SK-N-MC (cell line): ENCODE data around the gene LEO1.

Source experiments
- DNase-seq: peaks from one replicate; pipeline ENCODE4 v3.0.0-alpha.2; 2011; ENCODE audit warnings: low read depth, low spot score
- H3K27ac ChIP-seq: fragments of 200-600 bp; sonication (generic); 2 replicates; pipeline ENCODE4 v1.5.1; 2016; ENCODE audit warnings: mixed run types
- H3K36me3 ChIP-seq: fragments of 200-600 bp; sonication (generic); 2 replicates; pipeline ENCODE4 v1.6.1; 2017; ENCODE audit warnings: antibody characterized with exemption, low read length, mixed read lengths; ENCODE audit not compliant: insufficient read depth
- H3K4me3 ChIP-seq: fragments of 200-600 bp; sonication (generic); 2 replicates; pipeline ENCODE4 v1.5.1; 2016
- H3K9ac ChIP-seq: fragments of 200-600 bp; sonication (generic); 2 replicates; pipeline ENCODE4 v1.8.0; 2017; ENCODE audit warnings: mixed run types, mixed read lengths; ENCODE audit not compliant: insufficient read length
- H3K9me3 ChIP-seq: fragments of 200-600 bp; sonication (generic); 2 replicates; pipeline ENCODE4 v1.6.1; 2017; ENCODE audit warnings: low read depth, mild to moderate bottlenecking, antibody characterized with exemption, low read length, moderate library complexity, mixed read lengths
- EZH2 ChIP-seq: fragments of 200-600 bp; sonication (generic); IDR thresholded peaks from one replicate; pipeline ENCODE4 v1.6.1; 2017; ENCODE audit warnings: antibody characterized with exemption
- FOXP2 ChIP-seq: optimal IDR thresholded peaks from 2 replicates; pipeline ENCODE3; 2011; ENCODE audit warnings: mild to moderate bottlenecking, moderate library complexity; ENCODE audit not compliant: insufficient read depth; ENCODE audit errors: extremely low read length, control extremely low read depth
- POLR2AphosphoS5 ChIP-seq: IDR thresholded peaks from 2 replicates; pipeline ENCODE4 v1.6.1; 2012; ENCODE audit warnings: mild to moderate bottlenecking, low read depth, low read length, borderline replicate concordance

The LEO1 gene

DNA sequence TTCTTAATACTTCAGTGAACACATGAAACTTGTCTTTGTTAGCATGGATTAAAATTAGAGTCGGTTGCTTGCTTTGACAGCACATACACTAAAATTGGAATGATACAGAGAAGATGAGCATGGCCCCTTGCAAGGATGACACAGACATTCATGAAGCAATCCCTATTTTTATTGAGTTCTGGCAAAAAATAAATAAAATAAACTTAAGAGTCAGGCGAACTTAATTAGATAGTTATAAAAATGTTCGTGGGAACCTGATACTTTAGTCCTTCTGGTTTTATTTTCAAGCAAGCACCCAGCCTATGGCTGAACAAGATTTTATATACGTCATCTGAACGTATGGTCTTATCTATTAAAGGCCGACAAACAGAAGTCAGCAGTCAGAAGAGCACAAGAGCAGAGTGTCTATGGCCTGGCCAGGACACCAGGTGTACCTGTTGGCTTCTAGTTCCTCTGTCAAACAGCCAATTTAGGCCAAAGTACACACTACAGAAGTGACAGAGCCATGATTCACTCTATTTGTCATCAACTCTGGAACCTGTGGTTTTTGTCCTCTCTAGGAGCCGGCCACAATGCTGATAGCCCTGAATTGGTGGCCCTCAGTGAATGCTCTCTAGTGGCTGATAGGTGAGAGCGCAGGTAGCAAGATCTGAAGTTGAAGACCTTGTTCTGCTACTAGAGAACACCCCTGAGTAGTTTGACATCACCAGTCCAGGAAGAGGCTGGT lies 64.3 kb downstream of the LEO1 start:
- no peak for DNase-seq
- no peak overlapping the region for H3K27ac ChIP-seq
- H3K9ac ChIP-seq: no peak overlapping the region
- H3K4me3 ChIP-seq: no peak overlapping the region
- H3K9me3 ChIP-seq: no peaks in the 10 kb centered on the region
- no peak for TF ChIP-seq EZH2
- TF ChIP-seq FOXP2: no peak
- TF ChIP-seq POLR2AphosphoS5: no peak
- peaks cover 10% of the 10 kb centered on the region; the same call in 1 of the 2 replicates for H3K36me3 ChIP-seq

DNA sequence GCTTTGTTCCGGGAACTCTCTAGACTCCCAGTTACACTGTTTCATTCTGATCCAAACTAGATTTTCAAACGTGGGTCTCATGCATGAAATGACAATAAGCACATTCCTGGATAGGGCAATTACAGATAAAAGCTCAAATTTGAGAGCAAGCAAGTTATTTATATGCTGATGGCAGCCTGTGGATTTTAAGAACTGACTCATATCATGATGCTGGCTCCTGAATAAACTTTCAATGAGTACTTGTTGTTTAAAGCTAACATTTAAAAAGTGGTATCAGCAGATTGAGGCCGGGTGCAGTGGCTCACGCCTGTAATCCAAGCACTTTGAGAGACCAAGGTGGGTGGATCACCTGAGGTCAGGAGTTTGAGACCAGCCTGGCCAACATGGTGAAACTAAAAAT lies 66.6 kb downstream of the LEO1 start:
- no peak overlapping the region for H3K9ac ChIP-seq
- H3K27ac ChIP-seq: no peak overlapping the region
- peaks cover 30% of the 10 kb centered on the region for H3K36me3 ChIP-seq
- TF ChIP-seq FOXP2 (no peak), POLR2AphosphoS5 (no peak), EZH2 (no peak)
- DNase-seq: no peak
- H3K4me3 ChIP-seq: no peak overlapping the region
- H3K9me3 ChIP-seq: no peaks in the 10 kb centered on the region

DNA sequence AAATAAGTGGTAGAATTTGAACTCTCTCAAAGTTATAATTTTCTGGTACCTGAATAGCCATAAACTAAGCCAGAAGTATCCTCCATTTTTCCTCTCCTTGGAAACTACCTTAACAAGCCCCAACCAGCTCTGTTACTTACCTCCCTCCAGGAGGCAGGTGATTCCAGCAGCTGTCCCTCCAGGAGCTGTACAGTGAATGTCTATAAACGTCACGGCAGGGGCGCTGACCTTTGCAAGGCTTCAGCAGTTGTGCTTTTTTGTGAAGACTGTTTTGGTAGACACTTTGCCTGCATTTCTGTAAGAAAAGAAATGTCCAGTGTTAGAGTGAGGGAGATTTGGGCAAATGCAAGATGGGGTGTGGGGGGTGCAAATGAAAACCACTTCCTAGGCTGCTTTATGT lies 67.2 kb downstream of the LEO1 start:
- no peak for DNase-seq
- Histone ChIP-seq H3K9ac (no peak overlapping the region), H3K27ac (no peak overlapping the region), H3K4me3 (no peak overlapping the region), H3K36me3 (peaks cover 30% of the 10 kb centered on the region), H3K9me3 (no peaks in the 10 kb centered on the region)
- TF ChIP-seq POLR2AphosphoS5: no peak
- no peak for TF ChIP-seq EZH2
- TF ChIP-seq FOXP2: no peak

DNA sequence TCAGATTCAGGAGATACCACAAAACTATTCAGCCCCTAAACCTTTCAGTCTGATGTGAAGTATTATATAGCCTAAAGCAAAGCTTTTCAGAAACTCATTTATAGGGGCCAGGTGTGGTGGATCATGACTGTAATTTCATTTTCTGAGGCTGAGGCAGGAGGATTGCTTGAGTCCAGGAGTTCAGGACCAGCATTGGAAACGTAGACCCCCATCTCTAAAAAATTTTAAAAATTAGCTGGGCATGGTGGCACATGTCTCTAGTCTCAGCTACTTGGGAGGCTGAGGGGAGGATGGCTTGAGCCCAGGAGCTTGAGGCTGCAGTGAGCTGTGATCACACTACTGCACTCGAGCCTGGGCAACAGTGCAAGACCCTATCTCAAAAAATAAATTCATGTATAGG lies 82.1 kb downstream of the LEO1 start:
- H3K9me3 ChIP-seq: no peaks in the 10 kb centered on the region
- no peak overlapping the region for H3K27ac ChIP-seq
- no peaks in the 10 kb centered on the region for H3K36me3 ChIP-seq
- TF ChIP-seq FOXP2 (no peak), POLR2AphosphoS5 (no peak), EZH2 (no peak)
- no peak for DNase-seq
- no peak overlapping the region for H3K9ac ChIP-seq
- H3K4me3 ChIP-seq: no peak overlapping the region

DNA sequence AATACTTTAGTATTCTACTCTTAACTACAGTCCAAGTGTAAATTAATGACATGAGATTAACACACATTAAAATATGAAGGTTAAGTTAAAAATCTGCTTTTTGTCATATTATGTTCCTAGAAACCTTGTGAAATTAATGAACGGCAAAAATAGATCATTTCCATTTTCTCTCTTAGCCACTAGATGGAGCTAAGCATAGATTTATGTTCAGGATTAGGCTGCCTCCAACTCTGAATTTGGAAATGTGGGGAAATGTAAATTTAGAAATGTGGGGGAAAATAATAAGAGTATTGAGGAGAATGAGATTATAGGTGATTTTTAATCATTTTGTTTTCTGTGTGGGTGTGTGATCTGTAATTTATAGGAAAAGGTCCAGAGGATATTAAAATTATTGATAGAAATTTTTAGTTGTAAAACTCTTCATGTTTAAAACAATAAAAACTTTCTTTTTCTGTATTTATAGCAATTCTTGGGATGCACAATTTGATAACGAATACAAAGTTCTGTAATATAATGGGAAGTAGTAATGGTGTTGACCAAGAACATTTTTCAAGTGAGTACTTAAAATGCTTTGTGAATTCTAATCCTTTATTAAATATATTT lies 82.9 kb downstream of the LEO1 start:
- DNase-seq: no peak
- no peaks in the 10 kb centered on the region for H3K36me3 ChIP-seq

More for the DNA sequence above, 82.9 kb downstream of the LEO1 start:
- no peak overlapping the region for H3K27ac ChIP-seq
- no peaks in the 10 kb centered on the region for H3K9me3 ChIP-seq
- no peak overlapping the region for H3K9ac ChIP-seq
- no peak overlapping the region for H3K4me3 ChIP-seq
- TF ChIP-seq EZH2 (no peak), POLR2AphosphoS5 (no peak), FOXP2 (no peak)
